Activated B cell treated with CpG ODN at 0.5 μM for 24 hours (primary cell): ENCODE measurements around the gene SUMO4. TPM values are rescaled to one million over a fixed set of nuclear protein-coding genes. Genes with fewer than 3 reads are reported as not detected.

ENCODE experiments used
- ATAC-seq: fragments of 200-7000 bp; cut with Tn5 transposase; one replicate; pipeline ENCODE4 v1.10.0; 2021; ENCODE audit warnings: low read depth, mild to moderate bottlenecking, moderate library complexity
- CTCF ChIA-PET: fragments of 350-600 bp; sonication (Branson Sonifier 250); formaldehyde crosslinking; loops from one replicate; lab custom pipeline; 2021; ENCODE audit warnings: antibody characterized with exemption; lab: Charles Lee
- POLR2A ChIA-PET: fragments of 350-600 bp; sonication (Branson Sonifier 250); formaldehyde crosslinking; loops from one replicate; lab custom pipeline; 2021; ENCODE audit warnings: antibody characterized with exemption; lab: Charles Lee
- DNase-seq: peaks from one replicate; pipeline ENCODE4 v3.0.0; 2022
- H3K27ac Mint-ChIP-seq: one replicate; pipeline ENCODE4 v1.8.0; 2020; ENCODE audit warnings: mixed read lengths
- H3K27me3 Mint-ChIP-seq: one replicate; pipeline ENCODE4 v1.8.0; 2021; ENCODE audit warnings: mixed read lengths
- H3K36me3 Mint-ChIP-seq: one replicate; pipeline ENCODE4 v1.8.0; 2021; ENCODE audit warnings: low read depth, mixed read lengths
- H3K4me1 Mint-ChIP-seq: one replicate; pipeline ENCODE4 v1.8.0; 2021; ENCODE audit warnings: mixed read lengths
- H3K4me3 Mint-ChIP-seq: one replicate; pipeline ENCODE4 v1.8.0; 2020; ENCODE audit warnings: mild to moderate bottlenecking, mixed read lengths
- H3K9me3 Mint-ChIP-seq: one replicate; pipeline ENCODE4 v1.8.0; 2020; ENCODE audit warnings: mixed read lengths
- CTCF ChIP-seq: fragments of 200-600 bp; IDR thresholded peaks from one replicate; pipeline ENCODE4 v1.8.0; 2022; ENCODE audit warnings: antibody characterized with exemption, mild to moderate bottlenecking
- intact Hi-C: fragments of 100-400 bp; cut with micrococcal nuclease; formaldehyde crosslinking; loops from one replicate; pipeline ENCODE4 v1.15.1; 2024
- total RNA-seq: library from RNA; stranded (reverse); gene quantifications from 2 replicates; pipeline ENCODE4 v1.2.3, GENCODE V29; 2022

SUMO4 gene
- total RNA-seq, result 6.7 and 7.9 TPM in 2 replicates

DNA sequence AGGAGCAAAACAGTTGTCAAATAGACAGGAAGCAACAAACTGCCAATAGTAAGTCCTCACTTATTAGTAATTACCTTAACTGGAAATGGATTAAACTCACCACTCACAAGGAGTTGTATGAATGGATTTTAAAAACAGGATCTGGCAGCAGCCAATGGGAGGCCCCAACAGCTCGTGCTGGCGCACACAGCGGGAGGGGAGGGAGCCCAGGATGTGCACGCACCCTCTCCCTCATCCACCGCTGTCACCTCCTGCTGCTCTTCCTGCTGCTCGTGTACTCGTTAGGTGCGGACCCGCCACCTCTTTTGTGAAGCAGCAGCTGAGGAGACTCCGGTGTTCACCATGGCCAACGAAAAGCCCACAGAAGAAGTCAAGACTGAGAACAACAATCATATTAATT lies at the start of gene SUMO4:
SUMO4 (plus strand) TSS at position 213 of the 400 bp plus-strand sequence; CDS start at position 343, 130 bp downstream.
- H3K36me3 Mint-ChIP-seq, result peaks cover 73% of the 10 kb centered on the region
- CTCF ChIA-PET, result no interaction called here
- intact Hi-C loops, result no loop called here

DNA sequence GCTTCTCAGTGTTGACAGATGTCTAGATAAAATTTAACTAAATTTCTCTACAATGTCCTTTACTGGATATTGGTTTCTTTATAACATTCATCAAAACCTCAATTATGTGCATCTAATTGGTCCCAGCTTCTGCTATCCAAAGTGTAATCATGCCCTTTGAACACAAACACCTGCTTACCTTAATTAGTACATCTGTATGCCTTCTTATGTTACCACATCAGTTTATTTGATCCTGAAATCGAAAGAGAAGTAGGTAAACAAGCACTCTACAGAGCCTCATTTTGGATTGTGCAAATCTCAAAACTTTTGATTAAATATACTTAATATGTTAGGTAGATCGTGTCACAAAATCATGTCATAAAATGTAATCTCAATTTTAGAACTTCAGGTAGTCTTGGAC lies 46.1 kb upstream of the SUMO4 start:
- H3K27ac Mint-ChIP-seq, result no peak overlapping the region
- no peaks in the 10 kb centered on the region for H3K9me3 Mint-ChIP-seq
- ChIA-PET CTCF (no interaction called here), POLR2A (no interaction called here)
- no peak for TF ChIP-seq CTCF
- no peak overlapping the region for H3K4me3 Mint-ChIP-seq
- intact Hi-C loops, result no loop called here
- DNase-seq, result no peak
- no peak for ATAC-seq
- peaks cover 18% of the 10 kb centered on the region for H3K36me3 Mint-ChIP-seq
- H3K27me3 Mint-ChIP-seq, result no peaks in the 10 kb centered on the region
- peaks cover 52% of the 10 kb centered on the region for H3K4me1 Mint-ChIP-seq

More for the DNA sequence above, at the start of gene SUMO4:
- Mint-ChIP-seq H3K4me1 (no peaks in the 10 kb centered on the region), H3K4me3 (no peak within 1 kb of the TSS), H3K9me3 (no peaks in the 10 kb centered on the region), H3K27ac (no peak within 1 kb of the TSS), H3K27me3 (no peaks in the 10 kb centered on the region)
- no peak for TF ChIP-seq CTCF
- POLR2A ChIA-PET, result no interaction called here
- ATAC-seq (no peak), DNase-seq (no peak)

GRCh38 chr6:149356081-149356750 lies 43.8 kb upstream of the SUMO4 start:
- no peak overlapping the region for H3K27ac Mint-ChIP-seq
- DNase-seq (no peak), ATAC-seq (no peak)
- H3K36me3 Mint-ChIP-seq, result peaks cover 23% of the 10 kb centered on the region
- ChIA-PET POLR2A (no interaction called here), CTCF (no interaction called here)
- peaks cover 55% of the 10 kb centered on the region for H3K4me1 Mint-ChIP-seq
- TF ChIP-seq CTCF, result no peak
- H3K4me3 Mint-ChIP-seq, result no peak overlapping the region
- no peaks in the 10 kb centered on the region for H3K9me3 Mint-ChIP-seq
- no peaks in the 10 kb centered on the region for H3K27me3 Mint-ChIP-seq
- intact Hi-C loops, result loop anchor here (2.0 kb wide), 1 partner anchor 13 kb away; no protein-coding TSS in a partner anchor

- TF ChIP-seq CTCF, result no peak
- Mint-ChIP-seq H3K36me3 (peaks cover 25% of the 10 kb centered on the region), H3K4me3 (no peak overlapping the region), H3K27me3 (no peaks in the 10 kb centered on the region), H3K9me3 (no peaks in the 10 kb centered on the region), H3K4me1 (peaks cover 58% of the 10 kb centered on the region), H3K27ac (peak overlapping the region; percentile 46)
- CTCF ChIA-PET, result no interaction called here
- no peak for DNase-seq
- intact Hi-C loops, result loop anchor here (2.0 kb wide), 1 partner anchor 15 kb away; no protein-coding TSS in a partner anchor
- ATAC-seq, result no peak
- POLR2A ChIA-PET, result interaction anchor here (0.9 kb wide), 1 partner anchor 40 kb away, joined by 3 read pairs; the partner anchor contains the start of gene TAB2
Measured at GRCh38 chr6:149357726-149358538, 42.1 kb upstream of the SUMO4 start.

- TF ChIP-seq CTCF, result no peak
- DNase-seq, result no peak
- no peak overlapping the region for H3K27ac Mint-ChIP-seq
- ChIA-PET POLR2A (interaction anchor here (0.7 kb wide), 1 partner anchor 20 kb away, joined by 3 read pairs; no protein-coding TSS in a partner anchor), CTCF (no interaction called here)
- peaks cover 64% of the 10 kb centered on the region for H3K4me1 Mint-ChIP-seq
- H3K36me3 Mint-ChIP-seq, result peaks cover 24% of the 10 kb centered on the region
- no peak for ATAC-seq
- no peaks in the 10 kb centered on the region for H3K9me3 Mint-ChIP-seq
- no peaks in the 10 kb centered on the region for H3K27me3 Mint-ChIP-seq
- intact Hi-C loops, result no loop called here
- H3K4me3 Mint-ChIP-seq, result no peak overlapping the region
Measured at GRCh38 chr6:149359440-149359839, 40.6 kb upstream of the SUMO4 start.
